ENCODE measurements around the gene GDPD4. TPM values are rescaled to one million over a fixed set of nuclear protein-coding genes. Genes with fewer than 3 reads are reported as not detected.

GDPD4 gene
- total RNA-seq, 5 donors from 2014 or later (not counting 1 experiment from before 2014, with no cell fraction given), result not detected

GRCh38 chr11:77188633-77189491 is 112.6 kb downstream of the GDPD4 start:
- no peaks in the 10 kb centered on the region for H3K27me3 Mint-ChIP-seq
- H3K27ac Mint-ChIP-seq, result no peak overlapping the region

GRCh38 chr11:77187776-77188632 is 113.5 kb downstream of the GDPD4 start:
- ATAC-seq (replicated peaks in 1 of 4) (peak; percentile 54 to 66 (median 63)), DNase-seq (peak in 33 of 35 experiments; percentile 21 to 80 (median 53))
- no peaks in the 10 kb centered on the region for H3K9me3 Mint-ChIP-seq
- H3K4me3 Mint-ChIP-seq, result no peak overlapping the region
- no peak overlapping the region for H3K27ac Mint-ChIP-seq
- H3K4me1 Mint-ChIP-seq, result no peaks in the 10 kb centered on the region
- ChIA-PET CTCF (interaction anchor here (0.9 to 1.2 kb wide), 2 partner anchors 61 kb away, joined by 4 to 8 read pairs; partner anchors contain the start of gene MYO7A (in 1 of the 2)), POLR2A (no interaction called here)
- WGBS (ENCODE audit: insufficient coverage), result 88% methylated on average over 2 of the region's 7 CpGs
- H3K36me3 ChIP-seq (ENCODE audit: control insufficient read depth in 2 of 2, extremely low read depth in 1 of 2, insufficient read depth in 1 of 2, low read length in 1 of 2), result no peaks in the 10 kb centered on the region
- H3K9me3 ChIP-seq, result no peaks in the 10 kb centered on the region
- H3K27ac ChIP-seq (ENCODE audit: low read length), result no peak overlapping the region
- no peak overlapping the region for H3K4me3 ChIP-seq (ENCODE audit: control insufficient read depth in 1 of 2, extremely low read depth in 1 of 2, low read length in 1 of 2)
- peaks cover 0 to 3% of the 10 kb centered on the region in 2 experiments for H3K27me3 ChIP-seq (replicated peaks in 1 of 2; ENCODE audit: control insufficient read depth in 2 of 2, extremely low read depth in 1 of 2, insufficient read depth in 2 of 2, low read length in 1 of 2)
- H3K4me1 ChIP-seq (ENCODE audit: control insufficient read depth in 1 of 2, extremely low read depth in 1 of 2, insufficient read depth in 2 of 2, low read length in 2 of 2), result peaks cover 0 to 2% of the 10 kb centered on the region in 2 experiments
- no peaks in the 10 kb centered on the region for H3K27me3 Mint-ChIP-seq
- no peaks in the 10 kb centered on the region for H3K36me3 Mint-ChIP-seq

More at GRCh38 chr11:77188633-77189491, 112.6 kb downstream of the GDPD4 start:
- ChIA-PET POLR2A (no interaction called here), CTCF (no interaction called here)
- ATAC-seq (replicated peaks in 1 of 4) (no peak), DNase-seq (no peak)
- Mint-ChIP-seq H3K4me1 (no peaks in the 10 kb centered on the region), H3K9me3 (no peaks in the 10 kb centered on the region), H3K4me3 (no peak overlapping the region), H3K36me3 (no peaks in the 10 kb centered on the region)
- Histone ChIP-seq H3K27me3 (replicated peaks in 1 of 2; ENCODE audit: control insufficient read depth in 2 of 2, extremely low read depth in 1 of 2, insufficient read depth in 2 of 2, low read length in 1 of 2) (peaks cover 0 to 3% of the 10 kb centered on the region in 2 experiments), H3K4me1 (ENCODE audit: control insufficient read depth in 1 of 2, extremely low read depth in 1 of 2, insufficient read depth in 2 of 2, low read length in 2 of 2) (peaks cover 0 to 2% of the 10 kb centered on the region in 2 experiments), H3K36me3 (ENCODE audit: control insufficient read depth in 2 of 2, extremely low read depth in 1 of 2, insufficient read depth in 1 of 2, low read length in 1 of 2) (no peaks in the 10 kb centered on the region), H3K4me3 (ENCODE audit: control insufficient read depth in 1 of 2, extremely low read depth in 1 of 2, low read length in 1 of 2) (no peak overlapping the region), H3K9me3 (no peaks in the 10 kb centered on the region), H3K27ac (ENCODE audit: low read length) (no peak overlapping the region)
- 89% methylated on average over 12 of the region's 18 CpGs for WGBS (ENCODE audit: insufficient coverage)

- Mint-ChIP-seq H3K27me3 (no peaks in the 10 kb centered on the region), H3K4me1 (no peaks in the 10 kb centered on the region), H3K4me3 (no peak overlapping the region), H3K9me3 (no peaks in the 10 kb centered on the region), H3K36me3 (no peaks in the 10 kb centered on the region), H3K27ac (no peak overlapping the region)
- no peak overlapping the region for H3K4me3 ChIP-seq (ENCODE audit: control insufficient read depth in 1 of 2, extremely low read depth in 1 of 2, low read length in 1 of 2)
- no peaks in the 10 kb centered on the region for H3K9me3 ChIP-seq
- no peak overlapping the region for H3K27ac ChIP-seq (ENCODE audit: low read length)
- DNase-seq (no peak), ATAC-seq (replicated peaks in 1 of 4) (no peak)
- POLR2A ChIA-PET, result no interaction called here
- CTCF ChIA-PET, result interaction anchor here (0.5 to 1.2 kb wide), 7 partner anchors 10 to 436 kb away, joined by 3 to 8 read pairs (median 4); partner anchors contain the start of gene MYO7A (in 1 of the 2)
- peaks cover 0 to 6% of the 10 kb centered on the region in 2 experiments for H3K27me3 ChIP-seq (replicated peaks in 1 of 2; ENCODE audit: control insufficient read depth in 2 of 2, extremely low read depth in 1 of 2, insufficient read depth in 2 of 2, low read length in 1 of 2)
- 82% methylated on average over 2 of the region's 9 CpGs for WGBS (ENCODE audit: insufficient coverage)
- no peaks in the 10 kb centered on the region for H3K36me3 ChIP-seq (ENCODE audit: control insufficient read depth in 2 of 2, extremely low read depth in 1 of 2, insufficient read depth in 1 of 2, low read length in 1 of 2)
- peaks cover 0 to 2% of the 10 kb centered on the region in 2 experiments for H3K4me1 ChIP-seq (ENCODE audit: control insufficient read depth in 1 of 2, extremely low read depth in 1 of 2, insufficient read depth in 2 of 2, low read length in 2 of 2)
Measured at GRCh38 chr11:77187111-77187750, 114.3 kb downstream of the GDPD4 start.

GRCh38 chr11:77186302-77186701 is 115.2 kb downstream of the GDPD4 start:
- ATAC-seq (replicated peaks in 1 of 4) (no peak), DNase-seq (no peak)
- Histone ChIP-seq H3K27me3 (replicated peaks in 1 of 2; ENCODE audit: control insufficient read depth in 2 of 2, extremely low read depth in 1 of 2, insufficient read depth in 2 of 2, low read length in 1 of 2) (peaks cover 0 to 8% of the 10 kb centered on the region in 2 experiments), H3K27ac (ENCODE audit: low read length) (no peak overlapping the region), H3K9me3 (no peaks in the 10 kb centered on the region), H3K4me1 (ENCODE audit: control insufficient read depth in 1 of 2, extremely low read depth in 1 of 2, insufficient read depth in 2 of 2, low read length in 2 of 2) (peaks cover 0 to 2% of the 10 kb centered on the region in 2 experiments), H3K4me3 (ENCODE audit: control insufficient read depth in 1 of 2, extremely low read depth in 1 of 2, low read length in 1 of 2) (no peak overlapping the region), H3K36me3 (ENCODE audit: control insufficient read depth in 2 of 2, extremely low read depth in 1 of 2, insufficient read depth in 1 of 2, low read length in 1 of 2) (no peaks in the 10 kb centered on the region)
- ChIA-PET CTCF (interaction anchor here in 1 of 2 donors (0.6 to 1.1 kb wide), 2 partner anchors 59 to 358 kb away, joined by 4 read pairs; no protein-coding TSS in a partner anchor), POLR2A (no interaction called here)
- no peaks in the 10 kb centered on the region for H3K36me3 Mint-ChIP-seq
- no peaks in the 10 kb centered on the region for H3K9me3 Mint-ChIP-seq
- no peaks in the 10 kb centered on the region for H3K27me3 Mint-ChIP-seq
- no peak overlapping the region for H3K27ac Mint-ChIP-seq
- no peaks in the 10 kb centered on the region for H3K4me1 Mint-ChIP-seq
- no CpG with 5 or more reads among the region's 1 CpG for WGBS (ENCODE audit: insufficient coverage)
- no peak overlapping the region for H3K4me3 Mint-ChIP-seq

GRCh38 chr11:77184136-77184860 is 117.2 kb downstream of the GDPD4 start:
- H3K27me3 Mint-ChIP-seq, result no peaks in the 10 kb centered on the region
- Histone ChIP-seq H3K9me3 (no peaks in the 10 kb centered on the region), H3K4me1 (ENCODE audit: control insufficient read depth in 1 of 2, extremely low read depth in 1 of 2, insufficient read depth in 2 of 2, low read length in 2 of 2) (peaks cover 0 to 2% of the 10 kb centered on the region in 2 experiments), H3K27me3 (replicated peaks in 1 of 2; ENCODE audit: control insufficient read depth in 2 of 2, extremely low read depth in 1 of 2, insufficient read depth in 2 of 2, low read length in 1 of 2) (peaks cover 0 to 15% of the 10 kb centered on the region in 2 experiments), H3K4me3 (ENCODE audit: control insufficient read depth in 1 of 2, extremely low read depth in 1 of 2, low read length in 1 of 2) (no peak overlapping the region), H3K36me3 (ENCODE audit: control insufficient read depth in 2 of 2, extremely low read depth in 1 of 2, insufficient read depth in 1 of 2, low read length in 1 of 2) (no peaks in the 10 kb centered on the region), H3K27ac (ENCODE audit: low read length) (no peak overlapping the region)
- no peaks in the 10 kb centered on the region for H3K36me3 Mint-ChIP-seq
- H3K9me3 Mint-ChIP-seq, result no peaks in the 10 kb centered on the region
- ChIA-PET CTCF (no interaction called here), POLR2A (interaction anchor here in 1 of 2 donors (0.6 kb wide), 1 partner anchor 152 kb away, joined by 3 read pairs; no protein-coding TSS in a partner anchor)
- WGBS (ENCODE audit: insufficient coverage), result 90% methylated on average over 12 of the region's 15 CpGs
- no peak overlapping the region for H3K4me3 Mint-ChIP-seq
- DNase-seq, result no peak
- H3K27ac Mint-ChIP-seq, result no peak overlapping the region
- no peak for ATAC-seq (replicated peaks in 1 of 4)
- no peaks in the 10 kb centered on the region for H3K4me1 Mint-ChIP-seq

All from T-cell (primary cell).